ENCODE measurements around the gene SLC41A3.

SLC41A3 gene

DNA sequence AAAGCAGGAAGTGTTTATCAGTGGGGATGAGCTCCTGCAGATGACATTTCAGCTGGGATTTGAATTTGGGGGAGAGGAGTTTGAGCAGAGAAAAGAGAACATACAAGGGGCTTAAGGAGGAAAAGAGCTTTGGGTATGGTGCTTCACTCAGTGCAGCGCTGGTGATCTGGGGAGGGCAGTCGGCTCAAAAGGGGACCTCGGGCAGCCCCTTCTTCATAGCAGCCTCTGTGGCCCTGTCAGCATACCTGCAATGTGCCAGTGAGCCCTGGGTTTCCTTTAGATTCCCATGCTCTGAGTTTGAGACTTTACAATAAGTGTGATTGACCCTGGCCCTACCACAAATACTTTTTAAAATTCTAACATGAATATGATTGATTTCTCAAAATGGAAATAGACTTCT lies 74.7 kb downstream of the SLC41A3 start:
- Histone ChIP-seq H3K4me3 (ENCODE audit: low read depth, low read length, poor library complexity, severe bottlenecking) (no peak overlapping the region), H3K4me2 (ENCODE audit: low read length) (no peak overlapping the region), H3K9me2 (ENCODE audit: low read depth, low read length) (no peaks in the 10 kb centered on the region), H2AFZ (ENCODE audit: low read length) (no peak overlapping the region), H3K4me1 (ENCODE audit: insufficient read depth, low read length, severe bottlenecking) (no peaks in the 10 kb centered on the region), H3K79me2 (ENCODE audit: insufficient read depth, low read length) (no peaks in the 10 kb centered on the region), H3K27ac (ENCODE audit: low read depth, low read length, poor library complexity, severe bottlenecking) (no peak overlapping the region), H3K36me3 (ENCODE audit: insufficient read depth, low read length) (no peaks in the 10 kb centered on the region; the same call in 1 of the 2 replicates), H4K20me1 (ENCODE audit: insufficient read depth, low read length) (no peaks in the 10 kb centered on the region), H3F3A (ENCODE audit: insufficient read depth, low read length) (no peaks in the 10 kb centered on the region), H3K9me3 (ENCODE audit: low read length) (no peaks in the 10 kb centered on the region), H3K27me3 (ENCODE audit: insufficient read depth, low read length) (no peaks in the 10 kb centered on the region), H3K9ac (ENCODE audit: low read length) (no peak overlapping the region)
- TF ChIP-seq, protein P1, sequence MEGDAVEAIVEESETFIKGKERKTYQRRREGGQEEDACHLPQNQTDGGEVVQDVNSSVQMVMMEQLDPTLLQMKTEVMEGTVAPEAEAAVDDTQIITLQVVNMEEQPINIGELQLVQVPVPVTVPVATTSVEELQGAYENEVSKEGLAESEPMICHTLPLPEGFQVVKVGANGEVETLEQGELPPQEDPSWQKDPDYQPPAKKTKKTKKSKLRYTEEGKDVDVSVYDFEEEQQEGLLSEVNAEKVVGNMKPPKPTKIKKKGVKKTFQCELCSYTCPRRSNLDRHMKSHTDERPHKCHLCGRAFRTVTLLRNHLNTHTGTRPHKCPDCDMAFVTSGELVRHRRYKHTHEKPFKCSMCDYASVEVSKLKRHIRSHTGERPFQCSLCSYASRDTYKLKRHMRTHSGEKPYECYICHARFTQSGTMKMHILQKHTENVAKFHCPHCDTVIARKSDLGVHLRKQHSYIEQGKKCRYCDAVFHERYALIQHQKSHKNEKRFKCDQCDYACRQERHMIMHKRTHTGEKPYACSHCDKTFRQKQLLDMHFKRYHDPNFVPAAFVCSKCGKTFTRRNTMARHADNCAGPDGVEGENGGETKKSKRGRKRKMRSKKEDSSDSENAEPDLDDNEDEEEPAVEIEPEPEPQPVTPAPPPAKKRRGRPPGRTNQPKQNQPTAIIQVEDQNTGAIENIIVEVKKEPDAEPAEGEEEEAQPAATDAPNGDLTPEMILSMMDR (IDR thresholded peaks at IDR 0.05; ENCODE audit: low read length), result no peak
- TF ChIP-seq EZH2 (IDR thresholded peaks at IDR 0.05; ENCODE audit: borderline replicate concordance, low read length), result no peak

DNA sequence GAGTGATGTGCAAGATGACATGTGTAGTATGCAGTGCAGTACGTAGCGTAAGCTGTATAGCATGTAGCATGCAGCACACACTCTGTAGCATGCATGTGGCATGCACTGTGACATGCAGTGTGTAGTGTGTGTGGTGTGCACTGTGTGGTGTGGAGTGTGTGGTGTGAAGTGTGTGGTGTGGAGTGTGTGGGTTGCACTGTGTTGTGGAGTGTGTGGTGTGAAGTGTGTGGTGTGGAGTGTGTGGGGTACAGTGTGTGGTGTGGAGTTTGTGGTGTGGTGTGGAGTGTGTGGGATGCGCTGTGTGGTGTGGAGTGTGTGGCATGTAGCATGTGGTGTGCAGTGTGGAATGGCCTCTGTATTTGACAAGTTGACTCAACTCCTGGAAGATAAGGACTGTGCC lies 75.7 kb downstream of the SLC41A3 start:
- H3K36me3 ChIP-seq (ENCODE audit: insufficient read depth, low read length), result no peaks in the 10 kb centered on the region; the same call in 1 of the 2 replicates
- TF ChIP-seq, protein P1 (IDR thresholded peaks at IDR 0.05; ENCODE audit: low read length), result no peak
- TF ChIP-seq EZH2 (IDR thresholded peaks at IDR 0.05; ENCODE audit: borderline replicate concordance, low read length), result no peak
- H3K27me3 ChIP-seq (ENCODE audit: insufficient read depth, low read length), result no peaks in the 10 kb centered on the region
- H3K79me2 ChIP-seq (ENCODE audit: insufficient read depth, low read length), result no peaks in the 10 kb centered on the region
- H3K9me2 ChIP-seq (ENCODE audit: low read depth, low read length), result no peaks in the 10 kb centered on the region
- H3K9ac ChIP-seq (ENCODE audit: low read length), result no peak overlapping the region
- no peaks in the 10 kb centered on the region for H3K4me1 ChIP-seq (ENCODE audit: insufficient read depth, low read length, severe bottlenecking)
- H3K4me2 ChIP-seq (ENCODE audit: low read length), result no peak overlapping the region
- no peak overlapping the region for H3K4me3 ChIP-seq (ENCODE audit: low read depth, low read length, poor library complexity, severe bottlenecking)
- no peak overlapping the region for H3K27ac ChIP-seq (ENCODE audit: low read depth, low read length, poor library complexity, severe bottlenecking)
- H4K20me1 ChIP-seq (ENCODE audit: insufficient read depth, low read length), result no peaks in the 10 kb centered on the region
- no peak overlapping the region for H2AFZ ChIP-seq (ENCODE audit: low read length)
- no peaks in the 10 kb centered on the region for H3K9me3 ChIP-seq (ENCODE audit: low read length)
- no peaks in the 10 kb centered on the region for H3F3A ChIP-seq (ENCODE audit: insufficient read depth, low read length)

DNA sequence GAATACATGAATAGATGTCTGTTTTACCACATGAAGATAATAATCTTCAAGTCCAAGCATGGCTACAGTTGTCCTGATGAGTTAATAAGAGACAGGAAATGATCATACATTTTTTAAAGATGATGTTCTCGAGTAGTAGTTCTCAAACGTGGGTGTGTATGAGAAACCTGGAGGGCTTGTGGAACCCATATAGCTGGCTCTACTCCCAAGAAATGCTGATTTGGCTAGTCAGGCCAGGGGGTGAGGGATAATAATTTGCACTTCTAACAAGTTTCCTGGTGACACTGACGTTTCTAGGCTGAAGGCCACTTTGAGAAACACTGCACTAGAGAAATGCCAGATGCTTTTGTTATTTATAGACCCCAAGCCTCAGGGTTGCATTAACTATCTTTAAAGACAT lies 78.0 kb downstream of the SLC41A3 start:
- no peak overlapping the region for H2AFZ ChIP-seq (ENCODE audit: low read length)
- H3K4me2 ChIP-seq (ENCODE audit: low read length), result no peak overlapping the region
- H3F3A ChIP-seq (ENCODE audit: insufficient read depth, low read length), result no peaks in the 10 kb centered on the region
- no peaks in the 10 kb centered on the region for H3K9me2 ChIP-seq (ENCODE audit: low read depth, low read length)
- no peak for TF ChIP-seq EZH2 (IDR thresholded peaks at IDR 0.05; ENCODE audit: borderline replicate concordance, low read length)
- TF ChIP-seq, protein P1 (IDR thresholded peaks at IDR 0.05; ENCODE audit: low read length), result no peak
- no peaks in the 10 kb centered on the region for H3K79me2 ChIP-seq (ENCODE audit: insufficient read depth, low read length)
- no peak overlapping the region for H3K9ac ChIP-seq (ENCODE audit: low read length)
- no peaks in the 10 kb centered on the region for H3K4me1 ChIP-seq (ENCODE audit: insufficient read depth, low read length, severe bottlenecking)
- H3K4me3 ChIP-seq (ENCODE audit: low read depth, low read length, poor library complexity, severe bottlenecking), result no peak overlapping the region
- no peaks in the 10 kb centered on the region for H4K20me1 ChIP-seq (ENCODE audit: insufficient read depth, low read length)
- no peaks in the 10 kb centered on the region for H3K36me3 ChIP-seq (ENCODE audit: insufficient read depth, low read length)
- no peaks in the 10 kb centered on the region for H3K9me3 ChIP-seq (ENCODE audit: low read length)
- no peak overlapping the region for H3K27ac ChIP-seq (ENCODE audit: low read depth, low read length, poor library complexity, severe bottlenecking)
- H3K27me3 ChIP-seq (ENCODE audit: insufficient read depth, low read length), result no peaks in the 10 kb centered on the region
